Stomach smooth muscle (tissue), 2 donors: ENCODE measurements around the gene GRAMD2B.
"Not testable (repeated sequence)": the region's sequence is repeated elsewhere in the genome, so short reads cannot be mapped to it uniquely, and the experiment has no call there.

Experiments
- H3K27ac ChIP-seq: one replicate; pipeline ENCODE4 v1.7.0; 2013; ENCODE audit warnings: mild to moderate bottlenecking, low read length, inconsistent platforms
- H3K27me3 ChIP-seq, 2 donors: one replicate each; pipeline ENCODE4 v1.7.0; 2013; ENCODE audit warnings: low read length in 2 of 2; ENCODE audit not compliant: insufficient read depth in 2 of 2, control insufficient read depth in 1 of 2
- H3K36me3 ChIP-seq, 2 donors: one replicate each; pipeline ENCODE4 v1.7.0; 2013; ENCODE audit warnings: low read length in 2 of 2; ENCODE audit not compliant: control insufficient read depth in 2 of 2, insufficient read depth in 2 of 2
- H3K4me1 ChIP-seq: one replicate; pipeline ENCODE4 v1.7.0; 2013; ENCODE audit warnings: low read length; ENCODE audit not compliant: control insufficient read depth, insufficient read depth
- H3K4me3 ChIP-seq, 2 donors: one replicate each; pipeline ENCODE4 v1.7.0; 2013; ENCODE audit warnings: low read length in 2 of 2
- H3K9ac ChIP-seq, 2 donors: one replicate each; pipeline ENCODE4 v1.7.0; 2013; ENCODE audit warnings: low read length in 2 of 2, mild to moderate bottlenecking in 1 of 2
- H3K9me3 ChIP-seq, 2 donors: one replicate each; pipeline ENCODE4 v1.7.0; 2013; ENCODE audit warnings: low read length in 2 of 2; ENCODE audit not compliant: control insufficient read depth in 2 of 2
- donor health status: healthy.
- donor health status: Pancreatic carcinoma.

Gene GRAMD2B

DNA sequence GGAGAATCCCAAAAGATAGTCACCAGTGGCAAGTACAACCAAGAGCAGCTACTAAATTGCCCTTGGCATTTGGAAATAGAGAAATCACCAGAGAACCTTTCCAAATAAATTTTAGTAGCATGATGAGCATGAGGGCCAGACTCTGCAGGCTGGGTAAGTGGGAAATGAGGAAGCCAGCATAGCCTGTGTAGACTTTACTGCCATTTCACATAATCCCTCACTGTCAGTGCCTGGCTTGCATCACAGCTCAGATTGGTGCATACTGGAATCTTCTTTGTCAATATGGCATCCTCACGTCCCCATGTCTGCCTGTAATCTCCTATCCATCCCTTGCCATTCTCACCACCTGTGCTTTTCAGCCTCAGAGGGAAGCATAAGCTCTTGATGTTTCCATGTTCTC, 14.5 kb downstream of the GRAMD2B start:
- Histone ChIP-seq H3K27me3 (no peaks in the 10 kb centered on the region), H3K9me3 (no peaks in the 10 kb centered on the region), H3K27ac (no peak overlapping the region), H3K4me1 (no peaks in the 10 kb centered on the region), H3K36me3 (peaks cover 4 to 11% of the 10 kb centered on the region in 2 donors), H3K9ac (no peak overlapping the region), H3K4me3 (no peak overlapping the region)

- H3K4me1 ChIP-seq: no peaks in the 10 kb centered on the region
- no peak overlapping the region for H3K27ac ChIP-seq
- H3K4me3 ChIP-seq: no peak overlapping the region
- no peaks in the 10 kb centered on the region for H3K27me3 ChIP-seq
- no peak overlapping the region for H3K9ac ChIP-seq
- H3K9me3 ChIP-seq: no peaks in the 10 kb centered on the region
- H3K36me3 ChIP-seq: peaks cover 4 to 11% of the 10 kb centered on the region in 2 donors
Observed at GRCh38 chr5:126438267-126438666, 15.1 kb downstream of the GRAMD2B start.

DNA sequence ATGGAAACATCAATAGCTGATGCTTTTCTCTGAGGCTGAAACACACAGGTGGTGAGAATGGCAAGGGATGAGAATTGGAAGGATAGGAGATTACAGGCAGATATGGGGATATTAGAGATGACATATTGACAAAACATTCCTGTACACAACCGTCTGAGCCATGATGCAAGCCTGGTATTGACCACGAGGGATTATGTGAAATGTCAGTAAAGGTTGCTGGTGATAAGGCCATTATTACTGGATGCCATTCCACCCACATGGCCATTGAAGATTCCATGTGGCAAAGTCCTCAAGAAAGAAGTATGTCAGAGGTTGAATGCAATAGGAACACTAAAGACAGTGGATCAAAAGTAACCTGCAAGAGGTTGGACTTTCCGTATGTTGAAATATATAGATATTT, 15.7 kb downstream of the GRAMD2B start:
- no peak overlapping the region for H3K27ac ChIP-seq
- H3K27me3 ChIP-seq: no peaks in the 10 kb centered on the region

DNA sequence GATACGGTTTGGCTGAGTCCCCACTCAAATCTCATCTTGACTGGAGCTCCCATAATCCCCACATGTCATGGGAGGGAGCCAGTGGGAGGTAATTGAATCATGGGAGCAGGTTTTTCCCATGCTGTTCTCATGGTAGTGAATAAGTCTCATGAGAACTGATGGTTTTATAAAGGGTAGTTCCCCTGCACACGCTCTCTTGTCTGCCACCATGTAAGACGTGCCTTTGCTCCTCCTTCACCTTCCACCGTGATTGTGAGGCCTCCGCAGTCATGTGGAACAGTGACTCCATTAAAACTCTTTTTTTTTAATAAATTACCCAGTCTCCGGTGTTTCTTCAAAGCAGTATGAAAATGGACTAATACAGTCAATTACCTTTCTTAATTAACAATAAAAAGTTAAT, 16.5 kb downstream of the GRAMD2B start:
- H3K9ac ChIP-seq, H3K9me3 ChIP-seq, H3K4me1 ChIP-seq, H3K27me3 ChIP-seq, H3K27ac ChIP-seq, H3K4me3 ChIP-seq: not testable (repeated sequence)
- peaks cover 4 to 11% of the 10 kb centered on the region in 2 donors for H3K36me3 ChIP-seq

More for the DNA sequence above, 15.7 kb downstream of the GRAMD2B start:
- Histone ChIP-seq H3K36me3 (peaks cover 4 to 11% of the 10 kb centered on the region in 2 donors), H3K4me1 (no peaks in the 10 kb centered on the region), H3K9ac (no peak overlapping the region), H3K4me3 (no peak overlapping the region), H3K9me3 (no peaks in the 10 kb centered on the region)

GRCh38 chr5:126441230-126441629, 18.0 kb downstream of the GRAMD2B start:
- Histone ChIP-seq H3K9ac (no peak overlapping the region), H3K4me3 (no peak overlapping the region), H3K27me3 (no peaks in the 10 kb centered on the region)

GRCh38 chr5:126443374-126443851, 20.2 kb downstream of the GRAMD2B start:
- no peaks in the 10 kb centered on the region for H3K4me1 ChIP-seq
- H3K9ac ChIP-seq: no peak overlapping the region
- no peak overlapping the region for H3K27ac ChIP-seq
- no peaks in the 10 kb centered on the region for H3K27me3 ChIP-seq
- no peak overlapping the region for H3K4me3 ChIP-seq
- peaks cover 6% of the 10 kb centered on the region in 2 donors for H3K36me3 ChIP-seq
- H3K9me3 ChIP-seq: no peaks in the 10 kb centered on the region

More at GRCh38 chr5:126441230-126441629, 18.0 kb downstream of the GRAMD2B start:
- Histone ChIP-seq H3K4me1 (no peaks in the 10 kb centered on the region), H3K27ac (no peak overlapping the region), H3K9me3 (no peaks in the 10 kb centered on the region), H3K36me3 (peaks cover 4 to 11% of the 10 kb centered on the region in 2 donors)

GRCh38 chr5:126444137-126444536, 20.9 kb downstream of the GRAMD2B start:
- Histone ChIP-seq H3K4me3 (no peak overlapping the region), H3K9me3 (no peaks in the 10 kb centered on the region), H3K36me3 (peaks cover 6% of the 10 kb centered on the region in 2 donors), H3K4me1 (no peaks in the 10 kb centered on the region), H3K9ac (no peak overlapping the region), H3K27ac (no peak overlapping the region), H3K27me3 (no peaks in the 10 kb centered on the region)

DNA sequence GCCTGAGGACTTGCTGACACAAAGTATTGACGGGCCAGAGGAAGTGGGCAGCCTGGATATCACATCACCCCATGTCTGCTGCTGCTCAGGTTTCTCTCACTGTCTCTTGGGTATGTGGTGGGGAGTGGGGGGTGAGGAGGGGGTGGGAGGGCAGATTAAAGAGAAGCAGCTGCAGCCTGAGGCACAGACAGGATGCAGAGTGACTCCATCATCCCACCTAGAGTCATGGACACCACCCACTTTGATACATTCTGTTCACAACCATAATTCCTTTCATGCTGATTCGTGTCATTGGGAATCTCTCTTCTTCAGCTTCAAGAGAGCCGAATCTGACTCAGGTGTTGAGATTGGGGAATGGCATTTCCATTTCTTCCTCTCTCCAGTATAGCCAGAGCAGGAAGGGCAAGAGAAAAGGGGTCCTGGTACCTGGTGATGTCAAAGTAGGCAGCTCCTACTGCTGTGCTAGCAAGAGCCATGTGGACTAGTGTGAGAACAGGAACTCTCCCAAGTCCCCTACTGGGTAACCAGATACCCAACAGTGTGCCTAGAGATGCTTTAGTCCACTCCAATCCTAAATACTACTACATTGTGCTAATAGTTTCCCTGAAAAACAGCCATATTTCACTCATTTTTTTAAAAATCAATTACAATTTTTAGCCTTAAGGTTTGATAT, 22.4 kb downstream of the GRAMD2B start:
- Histone ChIP-seq H3K27me3 (no peaks in the 10 kb centered on the region), H3K27ac (no peak overlapping the region), H3K36me3 (peaks cover 3% of the 10 kb centered on the region in 2 donors), H3K4me1 (peaks cover 3% of the 10 kb centered on the region), H3K9me3 (no peaks in the 10 kb centered on the region), H3K4me3 (no peak overlapping the region), H3K9ac (no peak overlapping the region)

GRCh38 chr5:126446498-126447224, 23.5 kb downstream of the GRAMD2B start:
- H3K4me3 ChIP-seq: no peak overlapping the region
- no peaks in the 10 kb centered on the region for H3K9me3 ChIP-seq
- H3K9ac ChIP-seq: no peak overlapping the region
- no peaks in the 10 kb centered on the region for H3K27me3 ChIP-seq
- H3K27ac ChIP-seq: no peak overlapping the region
- H3K36me3 ChIP-seq: peaks cover 3% of the 10 kb centered on the region in 2 donors
- H3K4me1 ChIP-seq: peaks cover 3% of the 10 kb centered on the region

GRCh38 chr5:126448720-126449119, 25.5 kb downstream of the GRAMD2B start:
- Histone ChIP-seq H3K9me3 (no peaks in the 10 kb centered on the region), H3K36me3 (peaks cover 3 to 5% of the 10 kb centered on the region in 2 donors), H3K4me3 (no peak overlapping the region), H3K4me1 (peaks cover 3% of the 10 kb centered on the region), H3K9ac (no peak overlapping the region), H3K27ac (no peak overlapping the region), H3K27me3 (no peaks in the 10 kb centered on the region)
